HepG2 (cell line): Measurements from ENCODE around the gene ACSL6. TPM values are rescaled to one million over a fixed set of nuclear protein-coding genes. Genes with fewer than 3 reads are reported as not detected.
A peak's percentile ranks its signal among the peaks of the same experiment; 100 is the strongest.

Experiments used
- ATAC-seq: fragments of 200-7000 bp; cut with Tn5 transposase; 3 replicates; pipeline ENCODE4 v1.9.1; 2020; ENCODE audit warnings: mild to moderate bottlenecking, moderate library complexity
- BruUV-seq: library from RNA; stranded (reverse); fragments of 400-500 nt; replicated peaks from 2 replicates; lab custom pipeline; 2021; lab: Mats Ljungman, UMichigan
- CTCF ChIA-PET: fragments of 300-600 bp; formaldehyde crosslinking; extraction: SDS; loops from one replicate; lab custom pipeline; 2021; ENCODE audit warnings: low total read pairs, inconsistent platforms, low intra/inter-chr PET ratio; lab: Yijun Ruan, JAX
- POLR2A ChIA-PET: fragments of 350-600 bp; sonication (Branson Sonifier 250); formaldehyde crosslinking; loops from one replicate; lab custom pipeline; 2020; ENCODE audit warnings: antibody characterized with exemption, inconsistent platforms; lab: Yijun Ruan, JAX
- DNase-seq: peaks from one replicate; pipeline ENCODE4 v3.0.0-alpha.2; 2015; ENCODE audit warnings: low spot score
- FAIRE-seq: peaks from 3 replicates; lab custom pipeline; 2011; peaks lifted over from hg19 to GRCh38; lab: Jason Lieb, UNC
- H2AFZ ChIP-seq: one replicate; pipeline ENCODE4 v1.6.1; 2011; ENCODE audit warnings: low read length, inconsistent platforms
- H3K27ac ChIP-seq: fragments of 300-600 bp; 3 replicates; pipeline ENCODE4 v1.8.0; 2011; ENCODE audit warnings: mixed run types, mild to moderate bottlenecking, mixed read lengths, low read length, inconsistent platforms; ENCODE audit not compliant: insufficient read depth; ENCODE audit errors: extremely low read length
- H3K27me3 ChIP-seq, 2 experiments: fragments of 200-600 bp in 1 of 2; 2 replicates in 1 of 2; 3 replicates in 1 of 2; pipeline versions ENCODE4 v1.6.0 to v1.8.0; 2011; ENCODE audit warnings: low read length in 2 of 2, mild to moderate bottlenecking in 2 of 2, moderate library complexity in 2 of 2, inconsistent platforms in 1 of 2; ENCODE audit not compliant: insufficient read depth in 2 of 2, control insufficient read depth in 1 of 2
- H3K36me3 ChIP-seq, 2 experiments: fragments of 200-600 bp in 1 of 2; replicated peaks in 1 of 2; 2 replicates in 1 of 2; 3 replicates in 1 of 2; pipeline versions ENCODE4 v1.5.1 to v1.8.0; 2011; ENCODE audit warnings: low read length in 2 of 2, inconsistent platforms in 1 of 2; ENCODE audit not compliant: insufficient read depth in 2 of 2, control insufficient read depth in 1 of 2
- H3K4me1 ChIP-seq: 2 replicates; pipeline ENCODE4 v1.5.1; 2012; ENCODE audit warnings: low read length, inconsistent platforms; ENCODE audit not compliant: insufficient read depth
- H3K4me2 ChIP-seq: 2 replicates; pipeline ENCODE4 v1.6.0; 2011; ENCODE audit warnings: low read depth, low read length, inconsistent platforms
- H3K4me3 ChIP-seq, 3 experiments: fragments of 200-600 bp in 1 of 3; sonication (generic), shearing (Covaris generic) in 1 of 3; replicated peaks in 1 of 3; 2 replicates each; pipeline ENCODE4 v1.5.1; 2011 to 2016; ENCODE audit warnings: low read length in 3 of 3, inconsistent platforms in 2 of 3, low read depth in 2 of 3, mild to moderate bottlenecking in 2 of 3, control low read depth in 1 of 3, mixed read lengths in 1 of 3; ENCODE audit not compliant: insufficient read depth in 1 of 3
- H3K79me2 ChIP-seq: one replicate; pipeline ENCODE4 v1.6.1; 2011; ENCODE audit warnings: low read length, inconsistent platforms; ENCODE audit not compliant: insufficient read depth
- H3K9ac ChIP-seq: 2 replicates; pipeline ENCODE4 v1.6.0; 2011; ENCODE audit warnings: mild to moderate bottlenecking, low read depth, low read length, inconsistent platforms; ENCODE audit not compliant: insufficient read depth
- H3K9me3 ChIP-seq: 2 replicates; pipeline ENCODE4 v1.5.1; 2012; ENCODE audit warnings: mild to moderate bottlenecking, low read length
- H4K20me1 ChIP-seq: 2 replicates; pipeline ENCODE4 v1.6.0; 2011; ENCODE audit warnings: inconsistent platforms, mild to moderate bottlenecking, low read length, moderate library complexity; ENCODE audit not compliant: insufficient read depth
- HDAC6 ChIP-seq: fragments of 200-600 bp; sonication (generic); IDR thresholded peaks from 2 replicates; pipeline ENCODE4 v1.7.0; 2017; ENCODE audit warnings: mild to moderate bottlenecking, antibody characterized with exemption, low read length, low read depth
- KDM5B ChIP-seq: sonication (generic); formaldehyde crosslinking; IDR thresholded peaks from 2 replicates; pipeline ENCODE4 v1.4.0; 2020; ENCODE audit warnings: missing genetic modification reagents, mild to moderate bottlenecking, borderline replicate concordance
- NONO ChIP-seq, 2 experiments: fragments of 450-650 bp in 1 of 2; sonication (generic) in 1 of 2; formaldehyde crosslinking in 1 of 2; IDR thresholded peaks in 1 of 2; conservative IDR thresholded peaks in 1 of 2; 2 replicates each; pipeline versions ENCODE4 v1.6.1 to v1.8.0; 2017 to 2022; ENCODE audit warnings: mild to moderate bottlenecking in 1 of 2, missing genetic modification reagents in 1 of 2, moderate library complexity in 1 of 2
- NRL ChIP-seq: sonication (generic); formaldehyde crosslinking; IDR thresholded peaks from 2 replicates; pipeline ENCODE4 v1.5.0; 2020; ENCODE audit warnings: missing genetic modification reagents, mild to moderate bottlenecking, moderate library complexity, borderline replicate concordance
- POGZ ChIP-seq: sonication (generic); formaldehyde crosslinking; IDR thresholded peaks from 2 replicates; pipeline ENCODE4 v1.4.0; 2020; ENCODE audit warnings: mild to moderate bottlenecking, missing genetic modification reagents
- PPARG ChIP-seq: conservative IDR thresholded peaks from 2 replicates; pipeline ENCODE4 v1.6.1; 2016; ENCODE audit warnings: missing biosample characterization, missing genetic modification reagents
- RFXANK ChIP-seq: IDR thresholded peaks from 2 replicates; pipeline ENCODE4 v1.6.1; 2016
- SRSF1 ChIP-seq: fragments of 200-400 bp; formaldehyde crosslinking; optimal IDR thresholded peaks from 2 replicates; pipeline ENCODE3; 2017; ENCODE audit warnings: mild to moderate bottlenecking, low read depth, low read length, moderate library complexity
- ZBTB38 ChIP-seq: sonication (generic); formaldehyde crosslinking; IDR thresholded peaks from 2 replicates; pipeline ENCODE4 v1.5.1; 2020; ENCODE audit warnings: mild to moderate bottlenecking, missing genetic modification reagents
- ZIK1 ChIP-seq: sonication (generic); formaldehyde crosslinking; IDR thresholded peaks from 2 replicates; pipeline ENCODE4 v1.5.0; 2020; ENCODE audit warnings: mild to moderate bottlenecking, low read depth, missing genetic modification reagents, borderline replicate concordance
- ZNF451 ChIP-seq: sonication (generic); formaldehyde crosslinking; IDR thresholded peaks from 2 replicates; pipeline ENCODE4 v1.5.0; 2020; ENCODE audit warnings: mild to moderate bottlenecking, missing genetic modification reagents
- ZNF530 ChIP-seq: sonication (generic); formaldehyde crosslinking; IDR thresholded peaks from 2 replicates; pipeline ENCODE4 v1.5.0; 2020; ENCODE audit warnings: low read depth, mild to moderate bottlenecking, missing genetic modification reagents
- ZNF652 ChIP-seq: IDR thresholded peaks from 2 replicates; pipeline ENCODE4 v1.6.1; 2016; ENCODE audit warnings: low read depth, borderline replicate concordance
- ZNF737 ChIP-seq: sonication (generic); formaldehyde crosslinking; IDR thresholded peaks from 2 replicates; pipeline ENCODE4 v1.5.0; 2020; ENCODE audit warnings: missing genetic modification reagents, mild to moderate bottlenecking, borderline replicate concordance
- WGBS: methylation state at CpG from one replicate; pipeline ENCODE4 v1.1.6; 2017; ENCODE audit warnings: low lambda C conversion rate; 5-methylcytosine and 5-hydroxymethylcytosine counted together
- in situ Hi-C: cut with HindIII; loops from 2 replicates; pipeline ENCODE4 v1.10.0; 2017; ENCODE audit warnings: low pct_unique_long_range_greater_than_20kb; ENCODE audit not compliant: extremely low pct_ligation_motif_present
- intact Hi-C: fragments of 100-400 bp; cut with micrococcal nuclease; formaldehyde crosslinking; loops from one replicate; pipeline ENCODE4 v1.10.0; 2022; ENCODE audit not compliant: unreplicated experiment
- polyA plus RNA-seq, 8 experiments: library from polyadenylated mRNA; depleted of rRNA in 3 of 8; stranded (reverse) in 7 of 8; unstranded in 1 of 8; fragments of >200 nt; fragmentation: Illumina TruSeq in 4 of 8; extraction: Trizol in 4 of 8; gene quantifications; 2 replicates each; pipeline versions ENCODE4 v1.2.1 to v1.2.3, GENCODE V29; 2011 to 2016; ENCODE audit warnings: low read depth in 4 of 8, missing spikeins in 1 of 8, mixed read lengths in 1 of 8; ENCODE audit not compliant: insufficient read depth in 1 of 8
- total RNA-seq, 5 experiments: library from RNA; depleted of rRNA; stranded (reverse); fragments of >200 nt; fragmentation: Illumina TruSeq; extraction: Trizol; gene quantifications; 2 replicates each; pipeline ENCODE4 v1.2.3, GENCODE V29; 2016; ENCODE audit warnings: low read depth in 1 of 5
- TF ChIP-seq, protein P1 (sequence below): sonication (generic); formaldehyde crosslinking; IDR thresholded peaks from 2 replicates; pipeline ENCODE4 v1.4.0; 2020; ENCODE audit warnings: mild to moderate bottlenecking, missing genetic modification reagents
- TF ChIP-seq, protein P2 (sequence below): sonication (generic); formaldehyde crosslinking; IDR thresholded peaks from 2 replicates; pipeline ENCODE4 v1.9.0; 2022; ENCODE audit warnings: low read depth, missing genetic modification reagents
- TF ChIP-seq, protein P3 (sequence below): sonication (generic); formaldehyde crosslinking; IDR thresholded peaks from 2 replicates; pipeline ENCODE4 v1.4.0; 2020; ENCODE audit warnings: missing genetic modification reagents

The ACSL6 gene
- total and polyA plus RNA-seq, 2 of the 13 experiments (the other 11 are each of a cell fraction or from before 2014, with no cell fraction given), result 3.7 to 3.8 TPM

DNA sequence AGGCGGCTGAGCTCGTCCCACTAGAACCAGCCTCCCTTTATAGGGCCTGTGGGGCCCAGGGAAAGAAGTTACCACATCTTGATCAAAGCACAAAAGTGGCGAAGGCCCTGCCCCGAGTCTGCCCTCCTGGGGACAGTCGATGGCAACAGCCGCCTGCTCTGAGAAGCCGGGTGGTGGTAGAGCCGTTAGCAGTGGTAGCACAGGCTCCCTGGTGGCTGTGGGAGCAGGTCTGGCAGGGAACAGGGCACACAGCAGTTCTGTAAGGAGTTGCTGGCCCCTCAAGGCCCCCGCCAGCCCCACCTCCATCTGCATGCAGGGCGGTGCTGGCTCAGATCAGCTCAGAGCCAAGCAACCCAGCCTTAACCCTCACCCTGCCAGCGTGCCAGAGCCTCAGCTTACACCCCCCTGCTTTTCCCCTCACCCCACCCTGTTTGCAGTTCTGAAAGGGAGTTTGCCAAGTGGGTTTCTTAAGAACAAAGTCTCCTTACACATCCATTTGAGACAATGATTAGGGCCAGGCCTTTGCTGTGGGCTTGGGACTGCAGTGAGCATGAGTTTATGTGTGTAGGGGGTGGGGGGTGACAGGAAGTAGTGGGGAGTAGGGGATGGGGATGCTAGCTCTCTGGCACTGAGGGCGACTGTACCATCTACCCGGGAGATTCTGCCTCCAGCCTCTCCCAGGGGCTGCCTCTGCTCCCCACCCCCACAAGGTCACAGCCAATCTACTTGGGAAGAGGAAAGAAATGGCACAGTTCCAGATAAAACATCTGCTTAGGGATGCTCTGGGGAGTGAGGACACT lies 11.8 kb downstream of the ACSL6 start:
- H3K27me3 ChIP-seq, result no peaks in the 10 kb centered on the region
- H3K4me1 ChIP-seq, result peaks cover 100% of the 10 kb centered on the region
- peak overlapping the region; percentile 57 for H3K4me2 ChIP-seq
- WGBS, result 53% methylated on average over 11 of the region's 13 CpGs
- FAIRE-seq (no peak), ATAC-seq (no peak), DNase-seq (no peak)
- in situ Hi-C loops (loop anchor here (10.0 to 25.0 kb wide), 3 partner anchors 385 to 562 kb away; no protein-coding TSS in a partner anchor), intact Hi-C loops (loop anchor here (5.0 kb wide), 3 partner anchors 37 to 122 kb away; no protein-coding TSS in a partner anchor)
- H3K9me3 ChIP-seq, result no peaks in the 10 kb centered on the region
- ChIA-PET POLR2A (interaction anchor here (0.8 to 4.4 kb wide), 3 partner anchors 8 to 202 kb away, joined by 3 to 55 read pairs (median 4); partner anchors contain the start of gene FNIP1), CTCF (no interaction called here)
- peak overlapping the region; percentile 75 for H3K9ac ChIP-seq
- no peaks in the 10 kb centered on the region for H3K36me3 ChIP-seq
- no peaks in the 10 kb centered on the region for H3K79me2 ChIP-seq
- no TSS peak for BruUV-seq
- no peak overlapping the region for H2AFZ ChIP-seq
- H3K27ac ChIP-seq, result peak overlapping the region; percentile 97
- H3K4me3 ChIP-seq, result peak overlapping the region in 1 of 3 experiments; percentile 20; a peak in 1 of 6 replicates
- no peaks in the 10 kb centered on the region for H4K20me1 ChIP-seq
- TF ChIP-seq POGZ, result no peak
- TF ChIP-seq ZIK1, result no peak
- TF ChIP-seq, protein P1, sequence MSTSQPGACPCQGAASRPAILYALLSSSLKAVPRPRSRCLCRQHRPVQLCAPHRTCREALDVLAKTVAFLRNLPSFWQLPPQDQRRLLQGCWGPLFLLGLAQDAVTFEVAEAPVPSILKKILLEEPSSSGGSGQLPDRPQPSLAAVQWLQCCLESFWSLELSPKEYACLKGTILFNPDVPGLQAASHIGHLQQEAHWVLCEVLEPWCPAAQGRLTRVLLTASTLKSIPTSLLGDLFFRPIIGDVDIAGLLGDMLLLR (CRISPR knock-in tag), result 0 out of 2 replicates have a peak, but pooled peaks have one; percentile 23
- TF ChIP-seq ZBTB38 (CRISPR knock-in tag), result peak; percentile 66; the same call in 1 of the 2 replicates
- peak; percentile 68; the same call in 1 of the 2 replicates for TF ChIP-seq ZNF652 (CRISPR knock-in tag)
- 0 out of 2 replicates have a peak, but pooled peaks have one; percentile 27 for TF ChIP-seq NRL (CRISPR knock-in tag)
- peak; percentile 53; the same call in 1 of the 2 replicates for TF ChIP-seq KDM5B (CRISPR knock-in tag)
- TF ChIP-seq ZNF530, result no peak
- TF ChIP-seq ZNF737 (CRISPR knock-in tag), result no peak
- TF ChIP-seq SRSF1, result peak; percentile 51
- TF ChIP-seq, protein P2, sequence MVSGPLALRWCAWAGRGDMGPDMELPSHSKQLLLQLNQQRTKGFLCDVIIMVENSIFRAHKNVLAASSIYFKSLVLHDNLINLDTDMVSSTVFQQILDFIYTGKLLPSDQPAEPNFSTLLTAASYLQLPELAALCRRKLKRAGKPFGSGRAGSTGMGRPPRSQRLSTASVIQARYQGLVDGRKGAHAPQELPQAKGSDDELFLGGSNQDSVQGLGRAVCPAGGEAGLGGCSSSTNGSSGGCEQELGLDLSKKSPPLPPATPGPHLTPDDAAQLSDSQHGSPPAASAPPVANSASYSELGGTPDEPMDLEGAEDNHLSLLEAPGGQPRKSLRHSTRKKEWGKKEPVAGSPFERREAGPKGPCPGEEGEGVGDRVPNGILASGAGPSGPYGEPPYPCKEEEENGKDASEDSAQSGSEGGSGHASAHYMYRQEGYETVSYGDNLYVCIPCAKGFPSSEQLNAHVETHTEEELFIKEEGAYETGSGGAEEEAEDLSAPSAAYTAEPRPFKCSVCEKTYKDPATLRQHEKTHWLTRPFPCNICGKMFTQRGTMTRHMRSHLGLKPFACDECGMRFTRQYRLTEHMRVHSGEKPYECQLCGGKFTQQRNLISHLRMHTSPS (CRISPR knock-in tag), result 0 out of 2 replicates have a peak, but pooled peaks have one; percentile 31
- TF ChIP-seq, protein P3, sequence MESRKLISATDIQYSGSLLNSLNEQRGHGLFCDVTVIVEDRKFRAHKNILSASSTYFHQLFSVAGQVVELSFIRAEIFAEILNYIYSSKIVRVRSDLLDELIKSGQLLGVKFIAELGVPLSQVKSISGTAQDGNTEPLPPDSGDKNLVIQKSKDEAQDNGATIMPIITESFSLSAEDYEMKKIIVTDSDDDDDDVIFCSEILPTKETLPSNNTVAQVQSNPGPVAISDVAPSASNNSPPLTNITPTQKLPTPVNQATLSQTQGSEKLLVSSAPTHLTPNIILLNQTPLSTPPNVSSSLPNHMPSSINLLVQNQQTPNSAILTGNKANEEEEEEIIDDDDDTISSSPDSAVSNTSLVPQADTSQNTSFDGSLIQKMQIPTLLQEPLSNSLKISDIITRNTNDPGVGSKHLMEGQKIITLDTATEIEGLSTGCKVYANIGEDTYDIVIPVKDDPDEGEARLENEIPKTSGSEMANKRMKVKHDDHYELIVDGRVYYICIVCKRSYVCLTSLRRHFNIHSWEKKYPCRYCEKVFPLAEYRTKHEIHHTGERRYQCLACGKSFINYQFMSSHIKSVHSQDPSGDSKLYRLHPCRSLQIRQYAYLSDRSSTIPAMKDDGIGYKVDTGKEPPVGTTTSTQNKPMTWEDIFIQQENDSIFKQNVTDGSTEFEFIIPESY (CRISPR knock-in tag), result peak; percentile 40; the same call in 1 of the 2 replicates
- TF ChIP-seq ZNF451 (CRISPR knock-in tag), result no peak
- no peak for TF ChIP-seq RFXANK (CRISPR knock-in tag)
- TF ChIP-seq HDAC6, result no peak
- no peak for TF ChIP-seq NONO (IDR thresholded peaks at IDR 0.05)
- TF ChIP-seq NONO (CRISPR knock-in tag; conservative IDR thresholded peaks at IDR 0.05), result no peak
- TF ChIP-seq PPARG (CRISPR knock-in tag), result no peak
